ENCODE data around the gene NPTX1.

GRCh38 chr17:80457236-80457856 is 19.1 kb downstream of the NPTX1 start:
- TF ChIP-seq CTCF (conservative IDR thresholded peaks at IDR 0.05 in 1 of 2, IDR thresholded peaks at IDR 0.05 in 1 of 2; ENCODE audit: extremely low read depth in 1 of 2, insufficient read depth in 1 of 2, low read depth in 1 of 2, low read length in 2 of 2) (no peak), EZH2 (IDR thresholded peaks at IDR 0.05; ENCODE audit: borderline replicate concordance, low read length) (no peak)

Data from mammary epithelial cell (primary cell).